ENCODE results near the gene WDR13.
"Not testable (repeated sequence)": the region's sequence is repeated elsewhere in the genome, so short reads cannot be mapped to it uniquely, and the experiment has no call there.

Gene WDR13

GRCh38 chrX:48597353-48598264 is at the start of gene WDR13:
TSS of gene WDR13 (plus strand) at chrX:48597492. CDS start at chrX:48597997, 505 bp downstream.
- peak; percentile 87 for DNase-seq

GRCh38 chrX:48548871-48549270 is 48.4 kb upstream of the WDR13 start:
- no peak for DNase-seq

- not testable (repeated sequence) for DNase-seq
These were observed 41.5 kb upstream of the WDR13 start for GRCh38 chrX:48555731-48556325.

GRCh38 chrX:48558271-48558670 is 39.0 kb upstream of the WDR13 start:
- DNase-seq: no peak

GRCh38 chrX:48559636-48560035 is 37.7 kb upstream of the WDR13 start:
- no peak for DNase-seq

- no peak for DNase-seq
These were observed 37.2 kb upstream of the WDR13 start for GRCh38 chrX:48560056-48560455.

GRCh38 chrX:48560681-48561080 is 36.6 kb upstream of the WDR13 start:
- DNase-seq: no peak

- DNase-seq: no peak
These were observed 27.3 kb upstream of the WDR13 start for GRCh38 chrX:48569958-48570357.

- no peak for DNase-seq
These were observed 23.5 kb upstream of the WDR13 start for GRCh38 chrX:48573690-48574269.

GRCh38 chrX:48574270-48575266 is 22.7 kb upstream of the WDR13 start, which contains the start of gene RBM3:
TSS of gene RBM3 (plus strand) at chrX:48574484. CDS start at chrX:48575181, 697 bp downstream.
- peak; percentile 89 for DNase-seq

- DNase-seq: no peak
These were observed 21.6 kb upstream of the WDR13 start for GRCh38 chrX:48575642-48576041.

GRCh38 chrX:48576108-48576507 is 21.2 kb upstream of the WDR13 start:
- no peak for DNase-seq

GRCh38 chrX:48578661-48579128 is 18.6 kb upstream of the WDR13 start:
- no peak for DNase-seq

GRCh38 chrX:48579259-48579658 is 18.0 kb upstream of the WDR13 start:
- DNase-seq: no peak

- no peak for DNase-seq
These were observed 16.6 kb upstream of the WDR13 start for GRCh38 chrX:48580662-48581061.

GRCh38 chrX:48584698-48585097 is 12.6 kb upstream of the WDR13 start:
- DNase-seq: no peak

GRCh38 chrX:48589482-48590162 is 7.7 kb upstream of the WDR13 start:
- DNase-seq: no peak

- DNase-seq: no peak
These were observed 6.8 kb upstream of the WDR13 start for GRCh38 chrX:48590203-48591103.

GRCh38 chrX:48591255-48591791 is 6.0 kb upstream of the WDR13 start:
- DNase-seq: no peak

GRCh38 chrX:48592971-48593370 is 4.3 kb upstream of the WDR13 start:
- no peak for DNase-seq

Data from activated naive CD4-positive, alpha-beta T cell treated with anti-CD3 and anti-CD28 coated beads, Interleukin-2, amount 50 U/mL, for 16 hours (primary cell).